SKM-1 (cell line): ENCODE data around the gene ROCK1.
A peak's percentile ranks its signal among the peaks of the same experiment; 100 is the strongest.
"Not testable (repeated sequence)": the region's sequence is repeated elsewhere in the genome, so short reads cannot be mapped to it uniquely, and the experiment has no call there.

Experiments used
- DNase-seq: peaks from one replicate; lab custom pipeline; 2025; ENCODE audit not compliant: unreplicated experiment; lab: John Stamatoyannopoulos, UW

Gene ROCK1

GRCh38 chr18:21111346-21112139 lies at the start of gene ROCK1:
TSS of gene ROCK1 (minus strand) at chr18:21111813. CDS start at chr18:21110910, 903 bp downstream.
- DNase-seq: peak; percentile 98

GRCh38 chr18:21155443-21155842 lies 43.8 kb upstream of the ROCK1 start:
- DNase-seq: no peak

- no peak for DNase-seq
Measured at GRCh38 chr18:21146016-21146415, 34.4 kb upstream of the ROCK1 start.

GRCh38 chr18:21145371-21145770 lies 33.8 kb upstream of the ROCK1 start:
- no peak for DNase-seq

- no peak for DNase-seq
Measured at GRCh38 chr18:21141668-21142422, 30.2 kb upstream of the ROCK1 start.

- not testable (repeated sequence) for DNase-seq
Measured at GRCh38 chr18:21137719-21138488, 26.3 kb upstream of the ROCK1 start.

- DNase-seq: no peak
Measured at GRCh38 chr18:21134895-21135294, 23.3 kb upstream of the ROCK1 start.

GRCh38 chr18:21132398-21132918 lies 20.8 kb upstream of the ROCK1 start:
- DNase-seq: no peak

GRCh38 chr18:21131698-21132227 lies 20.1 kb upstream of the ROCK1 start:
- DNase-seq: no peak

GRCh38 chr18:21129566-21130216 lies 18.1 kb upstream of the ROCK1 start:
- DNase-seq: no peak

- no peak for DNase-seq
Measured at GRCh38 chr18:21123290-21123926, 11.8 kb upstream of the ROCK1 start.

GRCh38 chr18:21118806-21119205 lies 7.2 kb upstream of the ROCK1 start:
- no peak for DNase-seq

GRCh38 chr18:21117409-21118131 lies 6.0 kb upstream of the ROCK1 start:
- peak; percentile 32 for DNase-seq

GRCh38 chr18:21115519-21116411 lies 4.2 kb upstream of the ROCK1 start:
- no peak for DNase-seq

- DNase-seq: no peak
Measured at GRCh38 chr18:21112543-21113105, 1.0 kb upstream of the ROCK1 start.

GRCh38 chr18:21112140-21112473 lies 494 bp upstream of the ROCK1 start:
- DNase-seq: no peak

GRCh38 chr18:21110713-21111345 lies 784 bp downstream of the ROCK1 start:
- peak; percentile 49 for DNase-seq
